A673 (cell line): ENCODE data around the gene CAVIN2.

Source experiments
- CTCF ChIP-seq: fragments of 300-800, 200-600 bp; sonication (generic); conservative IDR thresholded peaks from 2 replicates; pipeline ENCODE4 v1.5.1; 2017; ENCODE audit warnings: low read depth, mild to moderate bottlenecking, antibody characterized with exemption, low read length, moderate library complexity, mixed read lengths
- EZH2 ChIP-seq: fragments of 200-600 bp; sonication (generic); IDR thresholded peaks from 2 replicates; pipeline ENCODE4 v1.6.1; 2017; ENCODE audit warnings: borderline replicate concordance, low read depth, mild to moderate bottlenecking, mixed read lengths, antibody characterized with exemption, low read length; ENCODE audit not compliant: poor library complexity, severe bottlenecking

GRCh38 chr2:191789796-191790195, 57.1 kb downstream of the CAVIN2 start:
- TF ChIP-seq CTCF, result no peak
- no peak for TF ChIP-seq EZH2
